Neutrophil (primary cell): Measurements from ENCODE around the gene DMD.

Experiments used
- H3K27ac ChIP-seq: fragments of 200-600 bp; sonication (generic); 2 replicates; pipeline ENCODE4 v1.5.1; 2016; ENCODE audit warnings: mild to moderate bottlenecking, moderate library complexity
- H3K27me3 ChIP-seq: fragments of 200-600 bp; sonication (generic); 2 replicates; pipeline ENCODE4 v1.6.0; 2016; ENCODE audit warnings: mild to moderate bottlenecking
- H3K36me3 ChIP-seq: fragments of 200-600 bp; sonication (generic); 2 replicates; pipeline ENCODE4 v1.5.1; 2017
- H3K4me1 ChIP-seq, 2 experiments: fragments of 200-600 bp in 1 of 2; sonication (generic) in 1 of 2; 1 replicate in 1 of 2; 2 replicates in 1 of 2; pipeline versions ENCODE4 v1.5.1 to v1.6.1; 2013 to 2016; ENCODE audit warnings: low read depth in 1 of 2, low read length in 1 of 2, mild to moderate bottlenecking in 1 of 2, moderate library complexity in 1 of 2; ENCODE audit not compliant: control insufficient read depth in 1 of 2, insufficient read depth in 1 of 2
- H3K4me3 ChIP-seq, 2 experiments: fragments of 200-600 bp in 1 of 2; sonication (generic) in 1 of 2; 1 replicate in 1 of 2; 2 replicates in 1 of 2; pipeline ENCODE4 v1.5.1; 2013 to 2016; ENCODE audit warnings: low read depth in 1 of 2, low read length in 1 of 2, mild to moderate bottlenecking in 1 of 2, moderate library complexity in 1 of 2
- H3K9me3 ChIP-seq: fragments of 200-600 bp; sonication (generic); 2 replicates; pipeline ENCODE4 v1.5.1; 2016
- CTCF ChIP-seq: fragments of 200-600 bp; sonication (generic); IDR thresholded peaks from 2 replicates; pipeline ENCODE4 v1.5.1; 2016; ENCODE audit warnings: antibody characterized with exemption

DMD gene

GRCh38 chrX:31376408-31377022, 1834.8 kb downstream of the DMD start:
- no peaks in the 10 kb centered on the region for H3K9me3 ChIP-seq
- H3K36me3 ChIP-seq, result no peaks in the 10 kb centered on the region
- H3K27ac ChIP-seq, result no peak overlapping the region
- TF ChIP-seq CTCF, result no peak
- H3K4me3 ChIP-seq, result no peak overlapping the region
- H3K27me3 ChIP-seq, result no peaks in the 10 kb centered on the region
- no peaks in the 10 kb centered on the region for H3K4me1 ChIP-seq

- no peak for TF ChIP-seq CTCF
- Histone ChIP-seq H3K9me3 (no peaks in the 10 kb centered on the region), H3K36me3 (no peaks in the 10 kb centered on the region), H3K27ac (no peak overlapping the region), H3K27me3 (no peaks in the 10 kb centered on the region), H3K4me1 (no peaks in the 10 kb centered on the region), H3K4me3 (no peak overlapping the region)
Measured at GRCh38 chrX:31374786-31375185, 1836.6 kb downstream of the DMD start.

- TF ChIP-seq CTCF, result no peak
- no peak overlapping the region for H3K27ac ChIP-seq
- no peaks in the 10 kb centered on the region for H3K9me3 ChIP-seq
- H3K27me3 ChIP-seq, result no peaks in the 10 kb centered on the region
- H3K4me1 ChIP-seq, result no peaks in the 10 kb centered on the region
- no peaks in the 10 kb centered on the region for H3K36me3 ChIP-seq
- no peak overlapping the region for H3K4me3 ChIP-seq
Measured at GRCh38 chrX:31371956-31372355, 1839.4 kb downstream of the DMD start.

GRCh38 chrX:31367816-31368215, 1843.5 kb downstream of the DMD start:
- H3K4me1 ChIP-seq, result no peaks in the 10 kb centered on the region
- no peak overlapping the region for H3K27ac ChIP-seq
- TF ChIP-seq CTCF, result no peak
- H3K4me3 ChIP-seq, result no peak overlapping the region
- no peaks in the 10 kb centered on the region for H3K9me3 ChIP-seq
- H3K27me3 ChIP-seq, result no peaks in the 10 kb centered on the region
- H3K36me3 ChIP-seq, result no peaks in the 10 kb centered on the region

GRCh38 chrX:31366041-31366440, 1845.3 kb downstream of the DMD start:
- H3K4me3 ChIP-seq, result no peak overlapping the region
- no peaks in the 10 kb centered on the region for H3K4me1 ChIP-seq
- no peaks in the 10 kb centered on the region for H3K27me3 ChIP-seq
- no peak overlapping the region for H3K27ac ChIP-seq
- no peak for TF ChIP-seq CTCF
- no peaks in the 10 kb centered on the region for H3K9me3 ChIP-seq
- H3K36me3 ChIP-seq, result no peaks in the 10 kb centered on the region
